HEK293 (cell line): ENCODE data around the gene HOXB8.

Source experiments
- CTCF ChIA-PET: fragments of 350-600 bp; formaldehyde crosslinking; extraction: SDS; loops from one replicate; lab custom pipeline; 2021; ENCODE audit warnings: antibody characterized with exemption; lab: Yijun Ruan, JAX
- POLR2A ChIA-PET: fragments of 300-600 bp; formaldehyde crosslinking; extraction: SDS; loops from one replicate; lab custom pipeline; 2020; ENCODE audit warnings: antibody characterized with exemption, inconsistent platforms; lab: Yijun Ruan, JAX
- H3K27ac ChIP-seq: fragments of 200-500 bp; sonication (Bioruptor generic); 2 replicates; pipeline ENCODE4 v1.5.1; 2014; ENCODE audit warnings: low read depth, low read length, control low read depth, inconsistent platforms; ENCODE audit errors: extremely low read depth
- H3K36me3 ChIP-seq, 2 experiments: fragments of 200-500 bp in 1 of 2; sonication (Bioruptor generic) in 1 of 2; 1 replicate in 1 of 2; 2 replicates in 1 of 2; pipeline ENCODE4 v1.5.1; 2014 to 2017; ENCODE audit warnings: inconsistent platforms in 2 of 2, low read length in 2 of 2; ENCODE audit not compliant: control insufficient read depth in 2 of 2, insufficient read depth in 1 of 2
- H3K4me1 ChIP-seq: fragments of 200-500 bp; sonication (Bioruptor generic); 2 replicates; pipeline ENCODE4 v1.5.1; 2014; ENCODE audit warnings: mild to moderate bottlenecking, low read length, inconsistent platforms; ENCODE audit not compliant: control insufficient read depth, insufficient read depth
- H3K4me3 ChIP-seq: 2 replicates; pipeline ENCODE4 v1.5.1; 2011; ENCODE audit warnings: low read depth, mild to moderate bottlenecking, control low read depth, low read length, moderate library complexity
- H3K9me3 ChIP-seq: fragments of 200-500 bp; sonication (Bioruptor generic); 2 replicates; pipeline ENCODE4 v1.5.1; 2014; ENCODE audit warnings: low read depth, low read length, inconsistent platforms; ENCODE audit not compliant: control insufficient read depth, insufficient read depth
- EGR2 ChIP-seq: fragments of 450-650 bp; formaldehyde crosslinking; IDR thresholded peaks from 2 replicates; pipeline ENCODE4 v1.5.1; 2016; ENCODE audit warnings: low read depth, missing biosample characterization, missing genetic modification characterization
- PRDM1 ChIP-seq: fragments of 450-650 bp; formaldehyde crosslinking; IDR thresholded peaks from 2 replicates; pipeline ENCODE4; 2016; ENCODE audit warnings: missing biosample characterization, missing genetic modification characterization
- SCRT1 ChIP-seq: fragments of 450-650 bp; formaldehyde crosslinking; IDR thresholded peaks from 2 replicates; pipeline ENCODE4 v1.5.1; 2016; ENCODE audit warnings: missing biosample characterization, missing genetic modification characterization, borderline replicate concordance
- TRIM28 ChIP-seq: IDR thresholded peaks from 2 replicates; pipeline ENCODE4 v1.6.1; 2011; ENCODE audit warnings: low read length, control low read depth, borderline replicate concordance
- ZEB2 ChIP-seq: fragments of 450-650 bp; formaldehyde crosslinking; IDR thresholded peaks from 2 replicates; pipeline ENCODE4 v1.5.1; 2016; ENCODE audit warnings: missing biosample characterization, missing genetic modification characterization
- ZFHX2 ChIP-seq: fragments of 450-650 bp; formaldehyde crosslinking; conservative IDR thresholded peaks from 2 replicates; pipeline ENCODE4 v1.5.1; 2016; ENCODE audit warnings: missing biosample characterization, missing genetic modification characterization
- ZNF138 ChIP-seq: fragments of 450-650 bp; formaldehyde crosslinking; IDR thresholded peaks from 2 replicates; pipeline ENCODE4 v1.5.1; 2016; ENCODE audit warnings: missing biosample characterization, missing genetic modification characterization, borderline replicate concordance
- ZNF266 ChIP-seq: fragments of 450-650 bp; formaldehyde crosslinking; IDR thresholded peaks from 2 replicates; pipeline ENCODE4 v1.5.1; 2016; ENCODE audit warnings: missing biosample characterization, missing genetic modification characterization, low read depth
- ZNF292 ChIP-seq: fragments of 450-650 bp; formaldehyde crosslinking; IDR thresholded peaks from 2 replicates; pipeline ENCODE4 v1.5.1; 2016; ENCODE audit warnings: low read depth, missing biosample characterization, missing genetic modification characterization, borderline replicate concordance
- ZNF610 ChIP-seq: fragments of 450-650 bp; formaldehyde crosslinking; IDR thresholded peaks from 2 replicates; pipeline ENCODE4 v1.5.1; 2016; ENCODE audit warnings: missing biosample characterization, missing genetic modification characterization, borderline replicate concordance
- ZNF701 ChIP-seq: fragments of 450-650 bp; formaldehyde crosslinking; IDR thresholded peaks from 2 replicates; pipeline ENCODE4 v1.5.1; 2016; ENCODE audit warnings: missing biosample characterization, missing genetic modification characterization
- ZNF707 ChIP-seq: fragments of 450-650 bp; formaldehyde crosslinking; IDR thresholded peaks from 2 replicates; pipeline ENCODE4 v1.5.1; 2016; ENCODE audit warnings: missing biosample characterization, missing genetic modification characterization
- TF ChIP-seq, protein P1 (sequence below): fragments of 450-650 bp; formaldehyde crosslinking; IDR thresholded peaks from 2 replicates; pipeline ENCODE4 v1.5.1; 2016; ENCODE audit warnings: missing biosample characterization, missing genetic modification characterization

The HOXB8 gene

DNA sequence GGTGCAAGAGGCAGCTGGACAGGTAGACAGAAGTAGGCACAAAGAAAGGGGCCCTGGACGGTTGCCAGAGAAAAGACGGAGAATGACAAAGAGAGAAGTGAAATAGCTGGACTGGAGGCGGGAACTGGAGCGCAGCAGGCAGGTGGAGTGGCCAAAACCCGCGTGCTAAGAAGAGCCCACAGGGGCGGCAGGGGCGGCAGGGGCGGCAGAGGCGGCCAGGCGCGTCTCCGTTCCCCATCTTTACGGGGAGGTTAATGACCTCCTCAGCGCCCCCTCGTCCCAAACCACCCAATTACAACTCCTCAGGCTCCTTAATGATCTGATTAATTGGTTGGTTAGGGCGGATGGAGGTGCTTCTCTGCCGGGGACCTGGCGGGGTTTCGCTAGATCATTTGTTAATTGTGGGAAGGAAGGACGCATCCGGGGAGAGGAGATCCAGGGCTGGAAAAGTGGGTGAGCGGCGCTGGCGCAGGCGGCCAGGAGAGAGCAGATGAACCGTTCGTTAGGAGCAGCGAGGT is 26.5 kb upstream of the HOXB8 start:
- CTCF ChIA-PET, result interaction anchor here (0.7 kb wide), 2 partner anchors 17 to 305 kb away, joined by 3 read pairs; no protein-coding TSS in a partner anchor

DNA sequence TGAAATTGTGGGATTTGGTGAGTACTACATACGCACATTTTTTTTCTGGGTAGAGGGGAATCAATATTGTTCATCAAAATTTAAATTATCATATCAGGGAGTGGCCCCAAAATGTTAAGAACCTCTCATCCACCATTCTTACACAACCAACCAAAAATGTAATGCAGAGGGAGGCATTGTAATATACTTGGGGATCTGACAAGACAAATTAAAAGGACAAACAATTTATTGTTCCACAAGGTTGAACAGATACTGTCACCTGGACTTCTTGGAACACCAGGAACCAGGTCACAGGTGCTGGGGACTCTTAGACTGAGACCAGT is 25.7 kb upstream of the HOXB8 start:
- H3K9me3 ChIP-seq, result no peaks in the 10 kb centered on the region
- ChIA-PET CTCF (interaction anchor here (0.6 to 2.2 kb wide), 4 partner anchors 17 to 304 kb away, joined by 3 to 6 read pairs (median 4); no protein-coding TSS in a partner anchor), POLR2A (interaction anchor here (1.9 kb wide), 1 partner anchor 11 kb away, joined by 7 read pairs; no protein-coding TSS in a partner anchor)
- no peak overlapping the region for H3K27ac ChIP-seq
- TF ChIP-seq ZNF266 (tag by site-specific recombination), result no peak
- no peak overlapping the region for H3K4me3 ChIP-seq
- H3K36me3 ChIP-seq, result peaks cover 3 to 33% of the 10 kb centered on the region in 2 experiments; a peak in 1 of 3 replicates
- H3K4me1 ChIP-seq, result peaks cover 6% of the 10 kb centered on the region

More for the DNA sequence above, 26.5 kb upstream of the HOXB8 start:
- Histone ChIP-seq H3K4me1 (peaks cover 6% of the 10 kb centered on the region), H3K36me3 (peaks cover 0 to 28% of the 10 kb centered on the region in 2 experiments; a peak in 1 of 3 replicates), H3K27ac (no peak overlapping the region), H3K9me3 (no peaks in the 10 kb centered on the region), H3K4me3 (no peak overlapping the region)
- TF ChIP-seq ZNF610 (tag by site-specific recombination) (no peak), EGR2 (tag by site-specific recombination) (peak; percentile 82), ZFHX2 (tag by site-specific recombination) (peak; percentile 82), PRDM1 (no peak), ZEB2 (tag by site-specific recombination) (no peak), ZNF292 (tag by site-specific recombination) (no peak), TRIM28 (no peak), ZNF701 (tag by site-specific recombination) (no peak), ZNF707 (tag by site-specific recombination) (no peak), SCRT1 (tag by site-specific recombination) (no peak)
- POLR2A ChIA-PET, result no interaction called here

DNA sequence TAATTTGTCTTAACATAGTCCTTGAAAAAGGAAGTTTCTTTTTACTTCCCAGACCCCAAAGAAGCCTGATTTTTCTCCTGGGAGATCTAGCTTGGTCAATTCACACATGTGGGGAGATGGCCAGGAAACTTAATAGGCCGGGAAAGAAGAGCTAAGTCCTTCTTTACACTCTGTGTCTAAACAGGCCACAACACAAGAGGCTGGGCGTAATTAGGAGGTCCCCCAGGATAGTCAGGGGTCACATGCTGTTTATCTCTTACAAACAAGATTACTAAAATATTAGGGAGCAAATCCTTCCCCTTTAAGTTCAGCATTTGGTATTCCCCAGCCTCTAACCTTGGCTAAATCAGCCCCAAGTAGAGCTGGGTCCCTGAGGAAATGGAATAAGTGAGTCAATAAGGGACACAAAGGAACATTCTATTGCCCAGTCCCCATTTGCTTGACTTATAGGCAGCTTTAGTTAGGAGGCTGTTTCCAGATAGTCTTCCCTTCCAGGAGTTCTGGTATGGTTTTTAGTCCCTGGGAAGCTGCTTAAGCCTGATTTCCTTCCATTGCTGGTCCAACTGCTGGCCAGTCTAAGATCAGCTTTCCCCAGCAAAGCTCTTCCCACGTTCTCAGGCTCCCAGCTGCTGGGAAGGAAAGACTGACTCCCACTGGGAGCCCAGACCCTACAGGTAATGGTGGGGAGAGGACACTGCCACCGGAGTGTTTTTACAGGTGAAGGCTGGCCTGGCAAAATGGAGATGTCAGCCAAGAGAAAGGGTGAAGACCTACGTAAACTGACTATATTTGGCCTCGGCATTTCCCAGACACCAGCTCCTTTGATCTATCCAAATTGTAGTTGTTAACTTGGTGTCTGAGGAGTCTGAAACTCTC is 25.1 kb upstream of the HOXB8 start:
- TF ChIP-seq, protein P1, sequence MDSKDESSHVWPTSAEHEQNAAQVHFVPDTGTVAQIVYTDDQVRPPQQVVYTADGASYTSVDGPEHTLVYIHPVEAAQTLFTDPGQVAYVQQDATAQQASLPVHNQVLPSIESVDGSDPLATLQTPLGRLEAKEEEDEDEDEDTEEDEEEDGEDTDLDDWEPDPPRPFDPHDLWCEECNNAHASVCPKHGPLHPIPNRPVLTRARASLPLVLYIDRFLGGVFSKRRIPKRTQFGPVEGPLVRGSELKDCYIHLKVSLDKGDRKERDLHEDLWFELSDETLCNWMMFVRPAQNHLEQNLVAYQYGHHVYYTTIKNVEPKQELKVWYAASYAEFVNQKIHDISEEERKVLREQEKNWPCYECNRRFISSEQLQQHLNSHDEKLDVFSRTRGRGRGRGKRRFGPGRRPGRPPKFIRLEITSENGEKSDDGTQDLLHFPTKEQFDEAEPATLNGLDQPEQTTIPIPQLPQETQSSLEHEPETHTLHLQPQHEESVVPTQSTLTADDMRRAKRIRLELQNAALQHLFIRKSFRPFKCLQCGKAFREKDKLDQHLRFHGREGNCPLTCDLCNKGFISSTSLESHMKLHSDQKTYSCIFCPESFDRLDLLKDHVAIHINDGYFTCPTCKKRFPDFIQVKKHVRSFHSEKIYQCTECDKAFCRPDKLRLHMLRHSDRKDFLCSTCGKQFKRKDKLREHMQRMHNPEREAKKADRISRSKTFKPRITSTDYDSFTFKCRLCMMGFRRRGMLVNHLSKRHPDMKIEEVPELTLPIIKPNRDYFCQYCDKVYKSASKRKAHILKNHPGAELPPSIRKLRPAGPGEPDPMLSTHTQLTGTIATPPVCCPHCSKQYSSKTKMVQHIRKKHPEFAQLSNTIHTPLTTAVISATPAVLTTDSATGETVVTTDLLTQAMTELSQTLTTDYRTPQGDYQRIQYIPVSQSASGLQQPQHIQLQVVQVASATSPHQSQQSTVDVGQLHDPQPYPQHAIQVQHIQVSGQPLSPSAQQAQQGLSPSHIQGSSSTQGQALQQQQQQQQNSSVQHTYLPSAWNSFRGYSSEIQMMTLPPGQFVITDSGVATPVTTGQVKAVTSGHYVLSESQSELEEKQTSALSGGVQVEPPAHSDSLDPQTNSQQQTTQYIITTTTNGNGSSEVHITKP (tag by site-specific recombination), result peak; percentile 89
- no peak for TF ChIP-seq ZNF138 (tag by site-specific recombination)
- Histone ChIP-seq H3K4me1 (peaks cover 3% of the 10 kb centered on the region), H3K36me3 (peaks cover 8 to 39% of the 10 kb centered on the region in 2 experiments; a peak in 1 of 3 replicates), H3K27ac (no peak overlapping the region), H3K4me3 (no peak overlapping the region), H3K9me3 (no peaks in the 10 kb centered on the region)
- ChIA-PET CTCF (interaction anchor here (0.5 to 2.2 kb wide), 4 partner anchors 10 to 215 kb away, joined by 3 to 6 read pairs (median 5); no protein-coding TSS in a partner anchor), POLR2A (interaction anchor here (1.6 to 1.9 kb wide), 2 partner anchors 11 to 14 kb away, joined by 6 to 7 read pairs; partner anchors contain the start of gene HOXB9)
